Measurements from ENCODE around the gene NAGK.
A peak's percentile ranks its signal among the peaks of the same experiment; 100 is the strongest.
"Not testable (repeated sequence)": the region's sequence is repeated elsewhere in the genome, so short reads cannot be mapped to it uniquely, and the experiment has no call there.

DNA sequence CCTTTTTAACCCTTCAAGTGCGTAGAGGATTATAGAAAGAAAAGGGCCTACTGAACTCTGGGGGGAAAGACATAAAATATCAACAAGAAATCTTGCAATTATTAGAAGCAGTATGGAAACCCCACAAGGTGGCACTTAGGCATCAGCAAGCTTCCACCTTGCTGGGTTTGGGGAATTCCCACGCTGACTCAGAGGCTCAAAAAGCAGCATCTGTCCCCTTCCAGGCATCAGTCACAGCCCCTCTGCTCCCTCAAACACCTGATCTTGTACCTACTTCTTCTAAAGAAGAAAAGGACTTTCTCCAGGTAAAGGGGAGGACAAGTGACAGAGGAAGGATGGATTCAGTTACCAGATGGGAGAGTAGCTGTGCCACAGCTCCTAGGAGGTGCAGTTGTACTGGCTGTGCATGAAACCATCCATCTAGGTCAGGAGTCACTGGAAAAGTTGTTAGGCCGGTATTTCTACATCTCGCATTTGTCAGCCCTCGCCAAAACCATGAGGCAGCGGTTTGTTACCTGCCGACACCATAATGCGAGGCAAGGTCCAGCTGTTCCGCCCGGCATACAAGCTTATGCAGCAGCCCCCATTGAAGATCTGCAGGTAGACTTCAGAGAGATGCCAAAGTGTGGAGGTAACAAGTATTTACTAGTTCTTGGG, 18.6 kb upstream of the NAGK start:
- TF ChIP-seq, protein P1, sequence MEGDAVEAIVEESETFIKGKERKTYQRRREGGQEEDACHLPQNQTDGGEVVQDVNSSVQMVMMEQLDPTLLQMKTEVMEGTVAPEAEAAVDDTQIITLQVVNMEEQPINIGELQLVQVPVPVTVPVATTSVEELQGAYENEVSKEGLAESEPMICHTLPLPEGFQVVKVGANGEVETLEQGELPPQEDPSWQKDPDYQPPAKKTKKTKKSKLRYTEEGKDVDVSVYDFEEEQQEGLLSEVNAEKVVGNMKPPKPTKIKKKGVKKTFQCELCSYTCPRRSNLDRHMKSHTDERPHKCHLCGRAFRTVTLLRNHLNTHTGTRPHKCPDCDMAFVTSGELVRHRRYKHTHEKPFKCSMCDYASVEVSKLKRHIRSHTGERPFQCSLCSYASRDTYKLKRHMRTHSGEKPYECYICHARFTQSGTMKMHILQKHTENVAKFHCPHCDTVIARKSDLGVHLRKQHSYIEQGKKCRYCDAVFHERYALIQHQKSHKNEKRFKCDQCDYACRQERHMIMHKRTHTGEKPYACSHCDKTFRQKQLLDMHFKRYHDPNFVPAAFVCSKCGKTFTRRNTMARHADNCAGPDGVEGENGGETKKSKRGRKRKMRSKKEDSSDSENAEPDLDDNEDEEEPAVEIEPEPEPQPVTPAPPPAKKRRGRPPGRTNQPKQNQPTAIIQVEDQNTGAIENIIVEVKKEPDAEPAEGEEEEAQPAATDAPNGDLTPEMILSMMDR (IDR thresholded peaks at IDR 0.05), result peak; percentile 38
- TF ChIP-seq EZH2 (IDR thresholded peaks at IDR 0.05; ENCODE audit: borderline replicate concordance, insufficient read depth, low read depth, low read length, poor library complexity, severe bottlenecking), result not testable (repeated sequence)
